Spleen (tissue), 7 donors: Measurements from ENCODE around the gene SRI.

ENCODE experiments used
- CTCF ChIP-seq, 11 experiments: fragments of 200-600 bp in 7 of 11; fragments of 450-650 bp in 4 of 11; sonication (generic) in 4 of 11; IDR thresholded peaks in 8 of 11; conservative IDR thresholded peaks in 3 of 11; 1 replicate in 7 of 11; 2 replicates in 4 of 11; pipeline versions ENCODE4 v1.4.0 to v1.8.0; 2016 to 2021; ENCODE audit warnings: antibody characterized with exemption in 11 of 11, inconsistent platforms in 4 of 11, mild to moderate bottlenecking in 1 of 11
- POLR2A ChIP-seq, 3 donors: fragments of 450-650 bp; IDR thresholded peaks; one replicate each; pipeline ENCODE4 v1.5.1; 2017; ENCODE audit warnings: antibody characterized with exemption in 3 of 3, mild to moderate bottlenecking in 1 of 3
- POLR2AphosphoS5 ChIP-seq, 3 donors: sonication (generic); formaldehyde crosslinking; IDR thresholded peaks; one replicate each; pipeline ENCODE4 v1.5.1; 2017; ENCODE audit warnings: antibody characterized with exemption in 3 of 3
- donor health status: DM: no; HTN: no; CAD: no; lungs with moderate emphysema.
- donor health status: DM: no; HTN: no; CAD: no.
- donor health status: DM: no; HTN: no; CAD: no.

- TF ChIP-seq CTCF (IDR thresholded peaks at IDR 0.05 in 8 of 11, conservative IDR thresholded peaks at IDR 0.05 in 3 of 11) (no peak), POLR2AphosphoS5 (IDR thresholded peaks at IDR 0.05) (no peak), POLR2A (IDR thresholded peaks at IDR 0.05) (no peak)
Measured at GRCh38 chr7:88262562-88262961, 42.7 kb upstream of the SRI start.
